DND-41 (cell line): ENCODE data around the gene CALCB.
"Not testable (repeated sequence)": the region's sequence is repeated elsewhere in the genome, so short reads cannot be mapped to it uniquely, and the experiment has no call there.

Experiments
- ATAC-seq: fragments of 200-7000 bp; cut with Tn5 transposase; 3 replicates; pipeline ENCODE4 v1.9.1; 2021; ENCODE audit warnings: low read depth; ENCODE audit not compliant: insufficient read depth
- DNase-seq: peaks from one replicate; pipeline ENCODE4 v3.0.0-alpha.2; 2020
- H2AFZ ChIP-seq: 2 replicates; pipeline ENCODE4 v1.6.0; 2012; ENCODE audit warnings: low read depth, low read length
- H3K27ac ChIP-seq: 2 replicates; pipeline ENCODE4 v1.5.1; 2012; ENCODE audit warnings: low read length, inconsistent platforms
- H3K27me3 ChIP-seq: fragments of 200-600 bp; sonication (generic); 2 replicates; pipeline ENCODE4 v1.6.0; 2012; ENCODE audit warnings: low read length, mild to moderate bottlenecking, inconsistent platforms; ENCODE audit not compliant: insufficient read depth, poor library complexity
- H3K36me3 ChIP-seq: 2 replicates; pipeline ENCODE4 v1.5.1; 2012; ENCODE audit warnings: low read length, inconsistent platforms; ENCODE audit not compliant: insufficient read depth
- H3K4me1 ChIP-seq: 2 replicates; pipeline ENCODE4 v1.5.1; 2012; ENCODE audit warnings: mild to moderate bottlenecking, low read length; ENCODE audit not compliant: insufficient read depth
- H3K4me2 ChIP-seq: 2 replicates; pipeline ENCODE4 v1.6.0; 2012; ENCODE audit warnings: mild to moderate bottlenecking, moderate library complexity, low read length, inconsistent platforms; ENCODE audit not compliant: insufficient read depth
- H3K4me3 ChIP-seq, 2 experiments: fragments of 200-600 bp in 1 of 2; shearing (Covaris generic) in 1 of 2; 2 replicates each; pipeline ENCODE4 v1.5.1; 2012 to 2016; ENCODE audit warnings: inconsistent platforms in 2 of 2, low read length in 2 of 2, mild to moderate bottlenecking in 2 of 2, low read depth in 1 of 2, moderate library complexity in 1 of 2
- H3K79me2 ChIP-seq: 2 replicates; pipeline ENCODE4 v1.6.0; 2012; ENCODE audit warnings: low read length, inconsistent platforms; ENCODE audit not compliant: insufficient read depth
- H3K9ac ChIP-seq: 2 replicates; pipeline ENCODE4 v1.6.0; 2012; ENCODE audit warnings: low read depth, mild to moderate bottlenecking, inconsistent platforms, low read length, moderate library complexity
- H3K9me3 ChIP-seq: 2 replicates; pipeline ENCODE4 v1.5.1; 2012; ENCODE audit warnings: low read length, moderate library complexity, mild to moderate bottlenecking, inconsistent platforms; ENCODE audit not compliant: insufficient read depth, severe bottlenecking
- H4K20me1 ChIP-seq: 2 replicates; pipeline ENCODE4 v1.6.0; 2012; ENCODE audit warnings: low read length; ENCODE audit not compliant: insufficient read depth
- CTCF ChIP-seq: IDR thresholded peaks from 2 replicates; pipeline ENCODE4 v1.5.1; 2012; ENCODE audit warnings: borderline replicate concordance, low read length, moderate library complexity, mild to moderate bottlenecking; ENCODE audit not compliant: poor library complexity, severe bottlenecking; ENCODE audit errors: extremely low read depth
- EZH2 ChIP-seq: IDR thresholded peaks from 3 replicates; pipeline ENCODE4 v1.6.1; 2012; ENCODE audit warnings: borderline replicate concordance, low read depth, mild to moderate bottlenecking, moderate library complexity, low read length, inconsistent platforms; ENCODE audit not compliant: severe bottlenecking

The CALCB gene

GRCh38 chr11:15028379-15028778 is 45.0 kb upstream of the CALCB start:
- Histone ChIP-seq H3K27me3 (peaks cover 10% of the 10 kb centered on the region), H3K4me2 (no peak overlapping the region), H3K9me3 (peaks cover 5% of the 10 kb centered on the region), H3K4me3 (no peak overlapping the region), H4K20me1 (no peaks in the 10 kb centered on the region), H3K9ac (no peak overlapping the region), H3K36me3 (no peaks in the 10 kb centered on the region), H3K4me1 (no peaks in the 10 kb centered on the region), H2AFZ (no peak overlapping the region), H3K79me2 (no peaks in the 10 kb centered on the region), H3K27ac (no peak overlapping the region)
- ATAC-seq: no peak
- no peak for DNase-seq
- TF ChIP-seq CTCF (no peak), EZH2 (no peak)

- not testable (repeated sequence) for H3K27ac ChIP-seq, H3K36me3 ChIP-seq, H3K4me1 ChIP-seq, H3K79me2 ChIP-seq, ATAC-seq, H3K9me3 ChIP-seq, H3K4me3 ChIP-seq, H2AFZ ChIP-seq, H3K4me2 ChIP-seq, H3K9ac ChIP-seq, H4K20me1 ChIP-seq, DNase-seq
- peaks cover 13% of the 10 kb centered on the region for H3K27me3 ChIP-seq
Measured at GRCh38 chr11:15031945-15032344, 41.4 kb upstream of the CALCB start.

GRCh38 chr11:15034687-15035267 is 38.6 kb upstream of the CALCB start:
- Histone ChIP-seq H3K36me3 (no peaks in the 10 kb centered on the region), H3K4me1 (no peaks in the 10 kb centered on the region), H4K20me1 (no peaks in the 10 kb centered on the region), H3K79me2 (no peaks in the 10 kb centered on the region), H3K27me3 (peaks cover 13% of the 10 kb centered on the region), H3K4me2 (no peak overlapping the region), H3K9me3 (no peaks in the 10 kb centered on the region), H3K9ac (no peak overlapping the region), H2AFZ (no peak overlapping the region), H3K4me3 (no peak overlapping the region), H3K27ac (no peak overlapping the region)
- TF ChIP-seq CTCF (no peak), EZH2 (no peak)
- ATAC-seq (no peak), DNase-seq (no peak)

GRCh38 chr11:15035283-15035682 is 38.1 kb upstream of the CALCB start:
- H3K79me2 ChIP-seq: no peaks in the 10 kb centered on the region
- no peaks in the 10 kb centered on the region for H3K4me1 ChIP-seq
- H4K20me1 ChIP-seq: no peaks in the 10 kb centered on the region
- no peak overlapping the region for H3K4me2 ChIP-seq
- H3K27me3 ChIP-seq: peaks cover 13% of the 10 kb centered on the region
- no peaks in the 10 kb centered on the region for H3K9me3 ChIP-seq
- H3K27ac ChIP-seq: no peak overlapping the region
- ATAC-seq (no peak), DNase-seq (no peak)
- no peaks in the 10 kb centered on the region for H3K36me3 ChIP-seq
- no peak overlapping the region for H3K9ac ChIP-seq
- H2AFZ ChIP-seq: no peak overlapping the region
- H3K4me3 ChIP-seq: no peak overlapping the region
- TF ChIP-seq EZH2: no peak
- TF ChIP-seq CTCF: no peak
